Activated CD4-positive, alpha-beta T cell treated with anti-CD3 and anti-CD28 coated beads, Interleukin-2, amount 10 ng/mL, durations not matched to agents 7 days and 5 days (primary cell): Measurements from ENCODE around the gene MYCN. TPM values are rescaled to one million over a fixed set of nuclear protein-coding genes. Genes with fewer than 3 reads are reported as not detected.

Experiments used
- CTCF ChIA-PET: fragments of 350-600 bp; sonication (Branson Sonifier 250); formaldehyde crosslinking; loops from one replicate; lab custom pipeline; 2021; ENCODE audit warnings: antibody characterized with exemption; lab: Charles Lee
- POLR2A ChIA-PET: fragments of 350-600 bp; sonication (Branson Sonifier 250); formaldehyde crosslinking; loops from one replicate; lab custom pipeline; 2021; ENCODE audit warnings: antibody characterized with exemption; lab: Charles Lee
- DNase-seq: peaks from one replicate; pipeline ENCODE4 v3.0.0-alpha.2; 2020
- H3K27ac Mint-ChIP-seq: one replicate; pipeline ENCODE4 v1.8.0; 2021; ENCODE audit warnings: mild to moderate bottlenecking, moderate library complexity, mixed read lengths
- H3K27me3 Mint-ChIP-seq: one replicate; pipeline ENCODE4 v1.8.0; 2021; ENCODE audit warnings: mixed read lengths
- H3K36me3 Mint-ChIP-seq: one replicate; pipeline ENCODE4 v1.8.0; 2021; ENCODE audit warnings: low read depth, mixed read lengths
- H3K4me1 Mint-ChIP-seq: one replicate; pipeline ENCODE4 v1.8.0; 2021; ENCODE audit warnings: mixed read lengths
- H3K4me3 Mint-ChIP-seq: one replicate; pipeline ENCODE4 v1.8.0; 2021; ENCODE audit warnings: mild to moderate bottlenecking, moderate library complexity, mixed read lengths
- H3K9me3 Mint-ChIP-seq: one replicate; pipeline ENCODE4 v1.8.0; 2021; ENCODE audit warnings: mixed read lengths
- total RNA-seq, 2 experiments: library from RNA; stranded (reverse); gene quantifications; one replicate each; pipeline ENCODE4 v1.2.3, GENCODE V29; 2021

The MYCN gene
- total RNA-seq, 2 experiments from 2014 or later = not detected

DNA sequence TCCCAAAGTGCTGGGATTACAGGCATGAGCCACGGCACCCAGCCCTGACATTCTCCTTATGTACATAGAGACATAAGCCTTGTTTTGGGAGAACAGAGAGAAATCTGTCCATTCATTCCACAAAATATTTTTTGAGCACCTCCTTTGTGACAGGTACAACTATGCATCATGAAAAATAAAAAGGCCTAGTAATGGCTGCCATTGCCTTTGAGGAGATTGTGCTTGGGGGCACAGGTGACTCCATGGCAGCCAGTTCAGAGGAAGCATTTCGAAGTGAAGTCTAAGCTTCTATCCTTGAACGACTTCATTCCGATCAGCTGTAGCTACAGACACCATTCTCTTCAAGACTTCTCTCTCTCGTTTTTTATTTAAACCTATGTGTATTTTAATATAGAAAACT, 10.5 kb upstream of the MYCN start:
- Mint-ChIP-seq H3K36me3 (no peaks in the 10 kb centered on the region), H3K4me1 (no peaks in the 10 kb centered on the region), H3K27me3 (peaks cover 5% of the 10 kb centered on the region), H3K9me3 (no peaks in the 10 kb centered on the region), H3K27ac (no peak overlapping the region), H3K4me3 (no peak overlapping the region)
- DNase-seq = no peak
- ChIA-PET POLR2A (no interaction called here), CTCF (interaction anchor here (0.8 kb wide), 1 partner anchor 11 kb away, joined by 3 read pairs; no protein-coding TSS in a partner anchor)

DNA sequence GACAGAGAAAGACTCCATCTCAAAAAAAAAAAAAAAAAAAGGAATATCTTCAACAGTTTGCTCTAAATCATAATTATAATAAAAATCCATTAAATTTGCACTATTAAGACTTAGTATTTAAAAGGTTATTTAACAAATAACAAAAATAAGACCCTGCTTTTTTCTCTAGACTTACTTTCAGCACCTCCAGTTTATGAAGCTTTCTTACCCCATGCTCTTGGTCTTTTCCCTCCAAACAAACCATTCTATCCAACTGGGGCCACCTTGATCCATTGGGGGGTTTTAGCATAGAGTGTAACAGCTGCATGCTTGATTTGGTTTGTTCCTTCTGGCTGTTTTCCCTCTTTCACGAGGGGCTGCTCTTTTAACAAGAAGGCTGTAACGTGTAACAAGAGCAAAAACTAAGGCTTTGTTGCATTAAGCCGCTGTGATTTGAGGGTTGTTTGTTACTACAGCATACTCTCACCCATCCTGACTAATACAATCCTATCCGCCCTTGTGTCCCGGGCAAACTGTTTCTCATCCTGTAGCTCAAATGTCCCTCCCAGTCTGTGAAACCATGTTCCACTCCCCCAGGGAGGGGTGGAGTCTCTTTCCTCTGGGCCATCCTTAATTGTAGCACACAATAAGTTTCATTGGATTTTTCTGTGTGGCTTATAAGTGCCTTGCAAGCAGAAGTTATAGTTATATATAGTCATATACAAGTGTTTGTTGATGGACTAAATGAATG, 9.6 kb upstream of the MYCN start:
- no peak overlapping the region for H3K27ac Mint-ChIP-seq
- H3K4me3 Mint-ChIP-seq = no peak overlapping the region
- H3K4me1 Mint-ChIP-seq = no peaks in the 10 kb centered on the region
- ChIA-PET CTCF (no interaction called here), POLR2A (no interaction called here)
- peaks cover 8% of the 10 kb centered on the region for H3K27me3 Mint-ChIP-seq
- DNase-seq = no peak
- no peaks in the 10 kb centered on the region for H3K9me3 Mint-ChIP-seq
- no peaks in the 10 kb centered on the region for H3K36me3 Mint-ChIP-seq

DNA sequence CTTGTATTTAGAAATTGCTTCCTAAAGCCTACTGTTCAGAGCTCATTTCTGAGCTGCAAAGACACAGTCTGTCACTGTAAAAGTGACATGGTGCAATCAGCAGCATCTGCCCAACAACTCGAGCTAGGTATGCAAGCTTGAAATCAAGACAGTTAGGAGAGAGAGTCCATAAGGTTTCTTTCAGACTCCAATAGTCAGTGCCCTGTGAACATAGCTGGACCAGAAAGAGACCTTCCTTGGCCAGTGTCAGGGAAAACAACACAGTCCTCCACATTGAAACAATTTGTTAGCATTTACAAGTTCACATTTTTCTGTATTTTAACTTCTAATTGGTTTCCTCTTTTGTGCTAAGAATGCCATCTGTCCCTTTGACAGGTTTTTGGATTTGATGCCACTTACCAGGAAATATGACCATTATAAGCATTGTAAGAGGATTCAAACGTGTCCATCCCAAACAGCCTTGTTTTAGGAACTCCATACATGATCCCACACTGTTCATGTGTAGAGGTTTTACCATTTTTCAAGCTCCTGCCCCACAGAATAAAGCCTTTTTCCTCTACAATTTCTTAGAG, 8.9 kb upstream of the MYCN start:
- Mint-ChIP-seq H3K4me1 (no peaks in the 10 kb centered on the region), H3K27me3 (peaks cover 11% of the 10 kb centered on the region), H3K9me3 (no peaks in the 10 kb centered on the region), H3K4me3 (no peak overlapping the region), H3K36me3 (no peaks in the 10 kb centered on the region), H3K27ac (no peak overlapping the region)
- ChIA-PET CTCF (no interaction called here), POLR2A (no interaction called here)
- DNase-seq = no peak

DNA sequence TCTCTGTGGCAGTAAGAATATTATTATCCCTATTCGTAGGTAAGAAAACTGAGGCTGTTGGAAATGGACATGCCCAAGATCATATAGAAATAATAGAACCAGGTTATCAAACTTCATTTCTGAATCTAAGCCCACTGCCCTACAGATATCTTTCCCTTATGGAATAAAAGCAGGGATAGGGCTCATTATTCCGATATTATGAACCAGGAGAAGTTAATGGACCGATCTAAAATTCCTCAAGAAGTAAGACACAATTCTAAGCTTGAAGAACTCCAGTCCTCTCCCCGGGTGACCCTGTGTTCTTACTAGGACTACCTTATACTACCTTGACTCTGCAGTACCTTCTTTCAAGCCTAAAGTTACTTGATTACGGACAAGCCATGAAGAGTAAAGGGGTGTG, 8.4 kb upstream of the MYCN start:
- Mint-ChIP-seq H3K4me1 (no peaks in the 10 kb centered on the region), H3K27ac (no peak overlapping the region), H3K27me3 (peaks cover 16% of the 10 kb centered on the region), H3K4me3 (no peak overlapping the region), H3K36me3 (no peaks in the 10 kb centered on the region), H3K9me3 (no peaks in the 10 kb centered on the region)
- ChIA-PET POLR2A (no interaction called here), CTCF (no interaction called here)
- no peak for DNase-seq

DNA sequence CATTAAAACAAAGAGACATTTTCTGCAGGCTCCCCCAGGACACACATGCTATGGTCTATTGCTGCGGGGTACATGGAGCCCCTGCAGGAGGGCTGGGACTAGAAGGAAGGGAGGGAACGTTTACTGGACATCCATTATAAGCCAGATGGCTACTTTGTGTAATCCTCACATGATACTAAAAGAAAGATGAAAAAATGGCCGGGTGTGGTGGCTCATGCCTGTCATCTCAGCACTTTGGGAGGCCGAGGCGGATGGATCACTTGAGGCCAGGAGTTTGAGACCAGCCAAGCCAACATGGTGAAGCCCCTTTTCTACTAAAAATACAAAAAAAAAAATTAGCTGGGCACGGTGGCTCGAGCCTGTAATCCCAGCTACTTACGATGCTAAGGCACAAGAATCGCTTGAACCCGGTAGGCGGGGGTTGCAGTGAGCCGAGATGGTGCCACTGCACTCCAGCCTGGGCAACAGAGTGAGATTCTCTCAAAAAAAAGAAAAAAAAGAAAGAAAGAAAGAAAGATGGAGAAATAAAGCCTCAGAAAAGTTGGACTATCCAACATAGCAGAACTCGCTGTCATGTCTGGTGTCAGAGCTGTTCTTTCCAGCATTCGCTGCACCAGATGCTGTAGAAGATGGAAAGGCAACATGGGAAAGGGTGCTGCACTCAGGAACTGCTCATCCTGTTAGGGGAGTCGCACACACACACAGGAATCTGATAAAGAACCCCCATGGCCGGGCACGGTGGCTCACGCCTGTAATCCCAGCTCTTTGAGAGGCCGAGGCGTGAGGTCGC, 7.8 kb upstream of the MYCN start:
- peaks cover 20% of the 10 kb centered on the region for H3K27me3 Mint-ChIP-seq
- ChIA-PET CTCF (interaction anchor here (0.7 kb wide), 1 partner anchor 182 kb away, joined by 3 read pairs; no protein-coding TSS in a partner anchor), POLR2A (no interaction called here)
- no peaks in the 10 kb centered on the region for H3K9me3 Mint-ChIP-seq
- H3K4me3 Mint-ChIP-seq = no peak overlapping the region
- no peaks in the 10 kb centered on the region for H3K36me3 Mint-ChIP-seq
- H3K4me1 Mint-ChIP-seq = no peaks in the 10 kb centered on the region
- H3K27ac Mint-ChIP-seq = no peak overlapping the region
- DNase-seq = no peak

DNA sequence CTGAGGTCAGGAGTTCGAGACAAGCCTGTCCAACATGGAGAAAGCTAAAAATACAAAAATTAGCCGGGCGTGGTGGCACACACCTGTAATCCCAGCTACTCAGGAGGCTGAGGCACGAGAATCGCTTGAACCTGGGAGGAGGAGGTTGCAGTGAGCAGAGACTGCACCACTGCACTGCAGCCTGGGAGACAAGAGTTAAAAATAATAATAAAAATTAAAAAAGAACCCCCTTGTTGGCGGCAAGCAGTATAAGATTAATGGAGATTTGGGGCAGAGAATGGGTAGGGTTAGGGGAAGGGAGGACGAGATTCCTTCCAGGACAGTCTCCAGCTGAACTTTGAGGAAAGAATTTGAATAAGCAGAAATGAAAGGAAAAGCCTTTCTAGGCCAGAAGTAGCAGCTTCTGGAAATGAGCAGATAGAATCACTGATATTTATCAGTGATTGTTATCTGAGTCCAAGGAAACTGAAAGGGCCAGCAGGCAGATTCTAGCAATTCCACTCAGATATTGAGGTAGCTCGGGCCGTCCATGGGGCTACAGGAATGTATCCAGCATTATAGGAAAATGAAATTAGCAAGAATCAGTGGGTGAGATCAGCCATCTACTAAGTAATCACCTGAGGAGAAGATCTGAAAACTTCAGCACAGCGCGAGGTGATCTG, 7.0 kb upstream of the MYCN start:
- Mint-ChIP-seq H3K4me1 (no peaks in the 10 kb centered on the region), H3K27me3 (peaks cover 25% of the 10 kb centered on the region), H3K4me3 (no peak overlapping the region), H3K9me3 (no peaks in the 10 kb centered on the region), H3K36me3 (no peaks in the 10 kb centered on the region), H3K27ac (no peak overlapping the region)
- ChIA-PET CTCF (interaction anchor here (0.7 kb wide), 1 partner anchor 182 kb away, joined by 3 read pairs; no protein-coding TSS in a partner anchor), POLR2A (no interaction called here)
- DNase-seq = no peak

DNA sequence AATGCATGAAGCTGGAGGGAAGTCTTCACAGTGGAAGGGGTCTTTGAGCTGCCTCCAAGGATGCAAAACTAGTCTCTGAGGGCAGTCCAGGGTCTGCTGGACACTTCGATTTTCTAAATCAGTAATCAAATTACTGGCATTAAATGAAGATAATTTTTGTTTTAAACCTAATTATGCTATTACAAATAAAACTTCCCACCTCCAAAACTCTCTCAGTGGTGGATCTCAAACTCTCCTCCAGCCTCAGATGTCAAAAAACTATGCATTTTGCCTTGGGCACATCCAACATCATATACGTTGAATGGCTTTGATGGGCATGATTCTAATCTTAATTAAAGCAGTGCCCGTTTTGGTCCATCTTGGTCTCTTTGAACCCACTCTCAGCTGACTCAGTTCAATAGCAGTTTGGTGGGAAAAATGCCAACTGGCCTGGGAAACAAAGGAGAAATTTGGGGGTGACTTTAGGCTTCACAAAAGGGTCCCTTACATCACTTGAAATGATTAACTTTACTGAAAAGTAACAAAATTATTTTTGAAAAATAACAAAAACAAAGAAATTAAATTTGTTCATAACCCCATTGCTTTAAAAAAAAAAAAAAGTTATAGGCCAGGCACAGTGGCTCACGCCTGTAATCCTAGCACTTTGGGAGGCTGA, 5.9 kb upstream of the MYCN start:
- DNase-seq = no peak
- ChIA-PET CTCF (no interaction called here), POLR2A (no interaction called here)
- Mint-ChIP-seq H3K27ac (no peak overlapping the region), H3K4me3 (no peak overlapping the region), H3K27me3 (peaks cover 36% of the 10 kb centered on the region), H3K9me3 (no peaks in the 10 kb centered on the region), H3K4me1 (peaks cover 3% of the 10 kb centered on the region), H3K36me3 (no peaks in the 10 kb centered on the region)

DNA sequence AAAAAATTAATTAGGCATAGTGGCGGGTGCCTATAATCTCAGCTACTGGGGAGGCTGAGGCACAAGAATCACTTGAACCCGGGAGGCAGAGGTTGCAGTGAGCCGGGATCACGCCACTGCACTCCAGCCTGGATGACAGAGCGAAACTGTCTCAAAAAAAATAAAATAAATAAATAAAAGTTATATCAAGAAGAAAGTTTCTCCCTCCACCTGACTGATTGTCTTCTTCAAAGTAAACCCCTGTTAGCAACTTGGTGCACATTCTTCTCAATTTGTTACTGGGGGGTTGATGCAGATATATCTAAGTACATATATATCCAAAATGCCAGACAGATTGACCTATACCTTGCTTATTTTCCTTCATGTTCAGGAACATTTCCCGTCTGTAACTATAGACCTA, 5.2 kb upstream of the MYCN start:
- Mint-ChIP-seq H3K4me1 (peaks cover 5% of the 10 kb centered on the region), H3K36me3 (no peaks in the 10 kb centered on the region), H3K9me3 (no peaks in the 10 kb centered on the region), H3K27ac (no peak overlapping the region), H3K27me3 (peaks cover 40% of the 10 kb centered on the region), H3K4me3 (no peak overlapping the region)
- DNase-seq = no peak
- ChIA-PET CTCF (no interaction called here), POLR2A (no interaction called here)

DNA sequence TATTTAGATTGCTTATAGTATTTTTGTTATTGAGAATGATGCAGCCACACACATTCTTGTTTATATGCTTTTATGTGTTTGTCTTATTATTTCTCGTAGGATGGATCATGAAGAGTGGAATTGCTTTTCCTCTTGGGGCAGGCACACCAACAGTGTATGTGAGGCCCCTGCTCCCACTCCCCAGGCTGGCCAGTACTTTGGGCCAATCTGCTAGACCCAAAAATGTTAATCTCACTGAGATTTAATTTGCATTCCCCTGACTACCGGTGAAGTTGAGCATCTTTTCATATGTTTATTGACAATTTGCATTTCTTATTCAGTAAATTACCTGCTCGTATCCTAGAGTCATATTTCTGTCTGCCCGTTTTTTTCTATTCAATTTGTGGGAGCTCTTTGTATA, 4.7 kb upstream of the MYCN start:
- no peak overlapping the region for H3K4me3 Mint-ChIP-seq
- peaks cover 39% of the 10 kb centered on the region for H3K27me3 Mint-ChIP-seq
- no peak for DNase-seq
- ChIA-PET CTCF (interaction anchor here (0.6 kb wide), 2 partner anchors 49 to 305 kb away, joined by 4 to 6 read pairs; no protein-coding TSS in a partner anchor), POLR2A (no interaction called here)
- H3K4me1 Mint-ChIP-seq = peaks cover 6% of the 10 kb centered on the region
- H3K9me3 Mint-ChIP-seq = no peaks in the 10 kb centered on the region
- H3K36me3 Mint-ChIP-seq = no peaks in the 10 kb centered on the region
- no peak overlapping the region for H3K27ac Mint-ChIP-seq

DNA sequence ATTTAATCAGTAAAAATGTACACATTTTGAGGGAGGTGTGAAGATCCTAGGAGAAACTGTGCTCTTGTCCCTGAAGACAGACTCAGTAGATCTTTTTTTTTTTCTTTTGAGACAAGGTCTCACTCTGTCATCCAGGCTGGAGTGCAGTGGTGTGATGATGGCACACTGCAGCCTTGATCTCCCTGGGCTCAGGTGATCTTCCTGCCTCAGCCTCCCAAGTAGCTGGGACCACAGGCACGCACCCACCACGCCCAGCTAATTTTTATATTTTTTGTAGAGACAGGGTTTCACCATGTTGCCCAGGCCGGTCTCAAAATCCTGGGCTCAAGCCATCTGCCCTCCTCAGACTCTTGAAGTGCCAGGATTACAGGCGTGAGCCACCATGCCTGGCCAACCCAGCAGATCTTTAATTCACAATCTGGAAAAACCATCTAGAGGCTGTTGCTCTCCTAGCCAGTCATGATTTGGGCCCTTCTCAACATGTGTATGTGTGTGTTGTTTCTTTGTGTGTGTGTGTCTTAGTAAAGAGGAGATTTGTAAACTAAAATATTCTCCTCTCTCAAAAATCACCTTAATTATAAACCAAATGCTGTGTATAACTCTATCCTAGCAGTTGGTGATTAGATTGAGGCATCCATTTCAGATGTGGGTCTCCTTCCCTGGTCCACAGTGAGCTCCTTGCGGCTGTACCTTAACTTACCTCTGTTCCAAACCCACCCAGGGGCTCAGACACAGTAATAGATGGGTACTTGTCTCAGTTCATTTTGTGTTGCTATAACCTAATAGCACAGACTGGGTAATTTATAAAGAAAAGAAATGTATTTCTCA, 3.9 kb upstream of the MYCN start:
- Mint-ChIP-seq H3K36me3 (no peaks in the 10 kb centered on the region), H3K9me3 (no peaks in the 10 kb centered on the region), H3K4me1 (peaks cover 13% of the 10 kb centered on the region), H3K4me3 (no peak overlapping the region), H3K27ac (no peak overlapping the region), H3K27me3 (peaks cover 44% of the 10 kb centered on the region)
- ChIA-PET POLR2A (no interaction called here), CTCF (interaction anchor here (0.6 kb wide), 2 partner anchors 49 to 306 kb away, joined by 4 to 6 read pairs; no protein-coding TSS in a partner anchor)
- no peak for DNase-seq

DNA sequence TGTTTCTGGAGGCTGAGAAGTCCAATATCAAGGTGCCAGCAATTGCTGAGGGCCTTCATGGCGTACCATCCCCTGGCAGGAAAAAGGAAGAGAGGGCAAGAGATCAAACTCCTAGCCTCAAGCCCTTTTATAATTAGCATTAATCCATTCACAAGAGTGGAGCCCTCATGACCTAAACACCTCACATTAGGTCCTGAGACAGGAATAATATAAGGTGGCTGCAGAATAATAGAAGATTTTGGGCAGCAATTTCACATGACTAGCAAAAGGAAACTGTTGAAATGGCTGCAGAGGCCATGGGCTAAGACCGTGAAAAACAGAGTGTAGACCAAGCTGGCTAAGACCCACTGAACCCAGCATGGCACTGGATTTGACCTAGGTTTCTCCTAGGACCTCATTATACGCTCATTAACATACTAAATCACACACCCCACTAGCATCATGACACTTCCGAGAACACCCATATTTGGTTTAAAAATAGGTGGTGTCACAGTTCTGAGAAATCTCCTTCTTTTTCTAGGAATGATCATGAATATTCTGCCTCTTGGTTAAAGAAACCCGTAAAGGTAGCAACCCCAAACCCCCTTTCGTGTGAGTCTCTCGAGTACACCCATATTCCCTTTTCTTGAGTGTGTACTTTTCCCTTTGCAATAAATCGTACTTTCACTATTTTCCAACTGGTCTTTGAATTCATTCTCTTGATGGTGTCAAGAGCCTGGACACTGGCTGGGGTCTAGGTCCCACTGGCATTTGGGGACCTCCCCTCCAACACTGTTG, 3.1 kb upstream of the MYCN start:
- Mint-ChIP-seq H3K27me3 (peaks cover 47% of the 10 kb centered on the region), H3K27ac (no peak overlapping the region), H3K4me1 (peaks cover 16% of the 10 kb centered on the region), H3K4me3 (no peak overlapping the region), H3K36me3 (no peaks in the 10 kb centered on the region), H3K9me3 (no peaks in the 10 kb centered on the region)
- no peak for DNase-seq
- POLR2A ChIA-PET = no interaction called here
- CTCF ChIA-PET = no interaction called here
